SK-N-SH (cell line): ENCODE data around the gene PCDHGA5. TPM values are rescaled to one million over a fixed set of nuclear protein-coding genes. Genes with fewer than 3 reads are reported as not detected.
"Not testable (repeated sequence)": the region's sequence is repeated elsewhere in the genome, so short reads cannot be mapped to it uniquely, and the experiment has no call there.

Experiments
- CTCF ChIA-PET: fragments of 300-600, 350-600 bp; formaldehyde crosslinking; extraction: SDS; loops from one replicate; lab custom pipeline; 2021; lab: Yijun Ruan, JAX
- POLR2A ChIA-PET: fragments of 350-600 bp; sonication (Branson Sonifier 250); formaldehyde crosslinking; extraction: SDS; loops from one replicate; lab custom pipeline; 2020; ENCODE audit warnings: antibody characterized with exemption, inconsistent platforms; lab: Yijun Ruan, JAX
- DNase-seq: peaks from one replicate; pipeline ENCODE4 v3.0.0; 2012
- H2AFZ ChIP-seq: fragments of 200-600 bp; sonication (generic); 2 replicates; pipeline ENCODE4 v1.8.1; 2016; ENCODE audit warnings: antibody characterized with exemption, mild to moderate bottlenecking, low read depth
- H3F3A ChIP-seq: fragments of 200-600 bp; sonication (generic); replicated peaks from 2 replicates; pipeline ENCODE3; 2016; ENCODE audit warnings: antibody characterized with exemption, mild to moderate bottlenecking; ENCODE audit not compliant: insufficient read depth
- H3K27ac ChIP-seq, 2 experiments: fragments of 200-500 bp in 1 of 2; fragments of 200-600 bp in 1 of 2; sonication (Bioruptor generic) in 1 of 2; sonication (generic), shearing (Covaris generic) in 1 of 2; 2 replicates each; pipeline versions ENCODE4 v1.5.1 to v1.6.1; 2014 to 2016; ENCODE audit warnings: low read depth in 2 of 2, inconsistent platforms in 1 of 2, low read length in 1 of 2, mild to moderate bottlenecking in 1 of 2, mixed read lengths in 1 of 2
- H3K27me3 ChIP-seq: fragments of 200-600 bp; sonication (generic), shearing (Covaris generic); 2 replicates; pipeline ENCODE4 v1.6.1; 2016; ENCODE audit warnings: mixed run types; ENCODE audit not compliant: insufficient read depth
- H3K36me3 ChIP-seq, 2 experiments: fragments of 200-500 bp in 1 of 2; fragments of 200-600 bp in 1 of 2; sonication (Bioruptor generic) in 1 of 2; sonication (generic) in 1 of 2; replicated peaks in 1 of 2; 2 replicates each; pipeline versions ENCODE3 to v1.5.1; 2014 to 2016; ENCODE audit warnings: low read length in 1 of 2, mild to moderate bottlenecking in 1 of 2; ENCODE audit not compliant: insufficient read depth in 2 of 2, control insufficient read depth in 1 of 2
- H3K4me1 ChIP-seq, 2 experiments: fragments of 200-500 bp in 1 of 2; fragments of 200-600 bp in 1 of 2; sonication (Bioruptor generic) in 1 of 2; sonication (generic), shearing (Covaris generic) in 1 of 2; 2 replicates each; pipeline versions ENCODE4 v1.5.1 to v1.6.1; 2014 to 2016; ENCODE audit warnings: low read depth in 1 of 2, low read length in 1 of 2, mixed run types in 1 of 2; ENCODE audit not compliant: insufficient read depth in 2 of 2, control insufficient read depth in 1 of 2
- H3K4me2 ChIP-seq: fragments of 200-600 bp; sonication (generic), shearing (Covaris generic); 2 replicates; pipeline ENCODE4 v1.6.1; 2017; ENCODE audit warnings: mixed run types
- H3K4me3 ChIP-seq, 2 experiments: fragments of 200-500 bp in 1 of 2; fragments of 200-600 bp in 1 of 2; sonication (Bioruptor generic) in 1 of 2; sonication (generic), shearing (Covaris generic) in 1 of 2; 2 replicates each; pipeline versions ENCODE4 v1.5.1 to v1.8.1; 2014 to 2016; ENCODE audit warnings: low read depth in 2 of 2, inconsistent platforms in 1 of 2, low read length in 1 of 2, mild to moderate bottlenecking in 1 of 2, mixed read lengths in 1 of 2, moderate library complexity in 1 of 2
- H3K79me2 ChIP-seq: fragments of 200-600 bp; sonication (generic); 2 replicates; pipeline ENCODE4 v1.8.1; 2017; ENCODE audit warnings: mild to moderate bottlenecking; ENCODE audit not compliant: insufficient read depth
- H3K9ac ChIP-seq: fragments of 200-600 bp; sonication (generic); 2 replicates; pipeline ENCODE4 v1.6.1; 2017; ENCODE audit warnings: mixed run types
- H3K9me2 ChIP-seq: fragments of 200-600 bp; sonication (generic); 2 replicates; pipeline ENCODE4 v1.6.1; 2017; ENCODE audit warnings: mixed run types
- H3K9me3 ChIP-seq: fragments of 200-600 bp; sonication (generic); 2 replicates; pipeline ENCODE4 v1.6.1; 2017; ENCODE audit warnings: mixed run types, mild to moderate bottlenecking, moderate library complexity
- H4K20me1 ChIP-seq: fragments of 200-600 bp; sonication (generic); 2 replicates; pipeline ENCODE4 v1.6.1; 2017; ENCODE audit warnings: mild to moderate bottlenecking, mixed run types; ENCODE audit not compliant: insufficient read depth
- CTCF ChIP-seq: fragments of 200-600 bp; sonication (generic); IDR thresholded peaks from 2 replicates; pipeline ENCODE4 v1.6.1; 2017; ENCODE audit warnings: antibody characterized with exemption, mild to moderate bottlenecking, moderate library complexity
- FOSL2 ChIP-seq: IDR thresholded peaks from 2 replicates; pipeline ENCODE4 v1.4.0; 2012; ENCODE audit warnings: low read depth, mild to moderate bottlenecking, moderate library complexity, borderline replicate concordance
- FOXJ3 ChIP-seq: sonication (generic); formaldehyde crosslinking; IDR thresholded peaks from 2 replicates; pipeline ENCODE4 v1.5.1; 2020; ENCODE audit warnings: mild to moderate bottlenecking, missing genetic modification reagents
- GABPA ChIP-seq: IDR thresholded peaks from 2 replicates; pipeline ENCODE4 v1.4.0; 2012; ENCODE audit warnings: low read depth, mild to moderate bottlenecking
- GATA2 ChIP-seq: sonication (generic); formaldehyde crosslinking; IDR thresholded peaks from 2 replicates; pipeline ENCODE4 v1.5.0; 2020; ENCODE audit warnings: mild to moderate bottlenecking, missing genetic modification reagents
- MEF2A ChIP-seq: IDR thresholded peaks from 2 replicates; pipeline ENCODE4 v1.4.0; 2012; ENCODE audit warnings: low read depth, borderline replicate concordance
- NFIC ChIP-seq: IDR thresholded peaks from 2 replicates; pipeline ENCODE4 v1.4.0; 2012; ENCODE audit warnings: borderline replicate concordance
- RAD21 ChIP-seq: IDR thresholded peaks from 2 replicates; pipeline ENCODE4 v1.6.1; 2012; ENCODE audit warnings: mild to moderate bottlenecking, low read length
- USF1 ChIP-seq: IDR thresholded peaks from 2 replicates; pipeline ENCODE4 v1.4.0; 2012; ENCODE audit warnings: low read depth, borderline replicate concordance
- WGBS: methylation state at CpG from one replicate; pipeline ENCODE4 v1.1.6; 2017; ENCODE audit warnings: low lambda C conversion rate; 5-methylcytosine and 5-hydroxymethylcytosine counted together
- polyA plus RNA-seq, 3 experiments: library from polyadenylated mRNA; depleted of rRNA; stranded (reverse); fragments of >200 nt; gene quantifications; 2 replicates each; pipeline ENCODE4 v1.2.3, GENCODE V29; 2012

The PCDHGA5 gene
- polyA plus RNA-seq, 1 of the 3 experiments (the other 2 are of a cell fraction): 0.71 TPM

GRCh38 chr5:141402553-141403243 lies 38.7 kb downstream of the PCDHGA5 start, which contains the start of gene PCDHGA9:
Gene PCDHGA9 (plus strand): TSS chr5:141402778. CDS start chr5:141402953, 175 bp downstream.
- TF ChIP-seq RAD21 (peak; percentile 39), USF1 (no peak), CTCF (peak; percentile 39; the same call in 1 of the 2 replicates), NFIC (no peak)

GRCh38 chr5:141403387-141403786 lies 39.4 kb downstream of the PCDHGA5 start:
- no peaks in the 10 kb centered on the region for H3K27me3 ChIP-seq
- ChIA-PET CTCF (no interaction called here), POLR2A (no interaction called here)
- H3K4me2 ChIP-seq: no peak overlapping the region
- H3K79me2 ChIP-seq: no peaks in the 10 kb centered on the region
- no peak for TF ChIP-seq GATA2
- no peak for TF ChIP-seq MEF2A
- TF ChIP-seq FOXJ3: no peak
- no peak for TF ChIP-seq FOSL2
- TF ChIP-seq NFIC: no peak
- TF ChIP-seq GABPA: no peak
- no peak overlapping the region for H2AFZ ChIP-seq
- no peaks in the 10 kb centered on the region for H3F3A ChIP-seq
- 79% methylated on average over 22 of the region's 22 CpGs for WGBS
- no peaks in the 10 kb centered on the region for H4K20me1 ChIP-seq
- no peak for DNase-seq
- H3K36me3 ChIP-seq: peaks cover 0 to 9% of the 10 kb centered on the region in 2 experiments
- no peaks in the 10 kb centered on the region for H3K9me2 ChIP-seq
- no peak overlapping the region for H3K27ac ChIP-seq
- H3K4me3 ChIP-seq: no peak overlapping the region; a peak in 1 of 4 replicates
- H3K4me1 ChIP-seq: no peaks in the 10 kb centered on the region
- peaks cover 7% of the 10 kb centered on the region for H3K9me3 ChIP-seq
- H3K9ac ChIP-seq: no peak overlapping the region

More at GRCh38 chr5:141402553-141403243, 38.7 kb downstream of the PCDHGA5 start, which contains the start of gene PCDHGA9:
- H3K4me3 ChIP-seq: no peak within 1 kb of the TSS; a peak in 1 of 4 replicates
- POLR2A ChIA-PET: no interaction called here
- no peak within 1 kb of the TSS for H3K4me2 ChIP-seq
- H4K20me1 ChIP-seq: no peaks in the 10 kb centered on the region
- no peaks in the 10 kb centered on the region for H3K27me3 ChIP-seq
- no peaks in the 10 kb centered on the region for H3K79me2 ChIP-seq
- peaks cover 7% of the 10 kb centered on the region for H3K9me3 ChIP-seq
- H3F3A ChIP-seq: no peaks in the 10 kb centered on the region
- H3K4me1 ChIP-seq: no peaks in the 10 kb centered on the region
- 77% methylated on average over 26 of the region's 27 CpGs for WGBS
- no peak within 1 kb of the TSS for H3K27ac ChIP-seq
- peak; percentile 53 for DNase-seq
- CTCF ChIA-PET: no interaction called here
- peaks cover 0 to 9% of the 10 kb centered on the region in 2 experiments for H3K36me3 ChIP-seq
- H3K9me2 ChIP-seq: no peaks in the 10 kb centered on the region
- no peak within 1 kb of the TSS for H3K9ac ChIP-seq
- no peak within 1 kb of the TSS for H2AFZ ChIP-seq

- H3K9me3 ChIP-seq, H3K79me2 ChIP-seq, H3K4me3 ChIP-seq, H2AFZ ChIP-seq, DNase-seq, H3F3A ChIP-seq, H3K27me3 ChIP-seq, H3K9me2 ChIP-seq, H3K4me1 ChIP-seq, POLR2A ChIA-PET, H4K20me1 ChIP-seq, H3K9ac ChIP-seq, H3K4me2 ChIP-seq, H3K27ac ChIP-seq, H3K36me3 ChIP-seq: not testable (repeated sequence)
- CTCF ChIA-PET: interaction anchor here (2.2 kb wide), 1 partner anchor 150 kb away, joined by 8 read pairs; no protein-coding TSS in a partner anchor
- 75% methylated on average over 38 of the region's 51 CpGs for WGBS
Observed at GRCh38 chr5:141407790-141408505, 44.0 kb downstream of the PCDHGA5 start, which contains the start of gene PCDHGB6. Gene PCDHGB6 (plus strand): TSS chr5:141408021. CDS start chr5:141408203, 182 bp downstream.
